Body of pancreas (tissue), 4 donors: Measurements from ENCODE around the gene SPRED2.

Source experiments
- CTCF ChIP-seq, 7 experiments: fragments of 450-650 bp in 4 of 7; fragments of 200-600 bp in 3 of 7; sonication (generic) in 3 of 7; IDR thresholded peaks; one replicate each; pipeline ENCODE4 v1.5.1; 2016 to 2019; ENCODE audit warnings: antibody characterized with exemption in 7 of 7
- POLR2A ChIP-seq, 3 donors: fragments of 450-650 bp; IDR thresholded peaks; one replicate each; pipeline ENCODE4 v1.6.1; 2016; ENCODE audit warnings: antibody characterized with exemption in 3 of 3, mild to moderate bottlenecking in 2 of 3

DNA sequence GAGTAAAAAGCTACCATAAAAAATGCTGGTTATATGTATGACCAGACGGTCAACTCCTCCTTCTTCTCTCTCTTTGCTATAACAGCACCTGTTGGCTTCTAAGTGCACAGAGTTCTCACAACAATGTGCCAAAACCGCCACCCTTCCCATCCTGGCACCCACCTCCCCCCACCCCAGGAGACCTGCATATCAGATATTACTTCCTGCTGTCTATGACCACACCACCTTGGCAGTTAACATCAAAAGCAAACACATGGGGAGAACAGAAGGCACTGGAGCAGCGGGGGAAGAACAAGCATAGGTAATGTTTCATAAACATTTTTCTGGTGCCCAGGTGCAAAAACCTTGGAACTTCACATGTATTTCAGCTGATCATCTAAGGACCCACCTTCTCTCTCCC, 15.5 kb downstream of the SPRED2 start:
- TF ChIP-seq CTCF (IDR thresholded peaks at IDR 0.05) (peak in 1 of 7 experiments; percentile 13), POLR2A (IDR thresholded peaks at IDR 0.05) (peak in 1 of 3 donors; percentile 47)
